K562 (cell line): ENCODE data around the gene DNASE1L1. TPM values are rescaled to one million over a fixed set of nuclear protein-coding genes. Genes with fewer than 3 reads are reported as not detected.

ENCODE experiments used
- ATAC-seq: fragments of 200-7000 bp; cut with Tn5 transposase; 3 replicates; pipeline ENCODE4 v1.9.1; 2020; ENCODE audit warnings: moderate library complexity
- BruUV-seq: library from RNA; stranded (reverse); fragments of 400-500 nt; replicated peaks from 2 replicates; lab custom pipeline; 2021; lab: Mats Ljungman, UMichigan
- CTCF ChIA-PET: fragments of 300-600 bp; formaldehyde crosslinking; extraction: SDS; loops from one replicate; lab custom pipeline; 2021; ENCODE audit warnings: low intra/inter-chr PET ratio; lab: Yijun Ruan, JAX
- POLR2A ChIA-PET: fragments of 300-600, 350-650 bp; sonication (Branson Sonifier 250); formaldehyde crosslinking; extraction: SDS; loops from one replicate; lab custom pipeline; 2021; ENCODE audit warnings: antibody characterized with exemption, inconsistent platforms; lab: Yijun Ruan, JAX
- DNase-seq, 4 experiments: peaks; one replicate each; pipeline versions ENCODE4 v3.0.0 to v3.0.0-alpha.2; 2011 to 2018; ENCODE audit warnings: low spot score in 3 of 4, mixed read lengths in 3 of 4; ENCODE audit errors: extremely low read depth in 1 of 4
- FAIRE-seq: peaks from 2 replicates; lab custom pipeline; 2011; peaks lifted over from hg19 to GRCh38; lab: Jason Lieb, UNC
- H2AFZ ChIP-seq: 2 replicates; pipeline ENCODE4 v1.6.0; 2011; ENCODE audit warnings: low read depth, low read length, control low read depth, inconsistent platforms
- H3K27ac ChIP-seq: fragments of 200-600 bp; 3 replicates; pipeline ENCODE4 v1.8.0; 2011; ENCODE audit warnings: low read depth, mild to moderate bottlenecking, control low read depth, inconsistent platforms, low read length, moderate library complexity, mixed read lengths; ENCODE audit errors: extremely low read depth
- H3K27me3 ChIP-seq, 2 experiments: fragments of 300-600 bp in 1 of 2; 2 replicates in 1 of 2; 3 replicates in 1 of 2; pipeline versions ENCODE4 v1.6.0 to v1.8.0; 2011; ENCODE audit warnings: inconsistent platforms in 2 of 2, low read length in 2 of 2, mild to moderate bottlenecking in 1 of 2, mixed read lengths in 1 of 2, moderate library complexity in 1 of 2; ENCODE audit not compliant: control insufficient read depth in 2 of 2, insufficient read depth in 2 of 2
- H3K36me3 ChIP-seq: fragments of 300-600 bp; 3 replicates; pipeline ENCODE4 v1.8.0; 2011; ENCODE audit warnings: mild to moderate bottlenecking, low read length, inconsistent platforms; ENCODE audit not compliant: control insufficient read depth, insufficient read depth
- H3K4me1 ChIP-seq, 2 experiments: fragments of 200-600 bp in 1 of 2; replicated peaks in 1 of 2; 2 replicates in 1 of 2; 3 replicates in 1 of 2; pipeline versions ENCODE4 v1.5.1 to v1.8.0; 2011; ENCODE audit warnings: inconsistent platforms in 2 of 2, low read length in 2 of 2, mild to moderate bottlenecking in 1 of 2, mixed read lengths in 1 of 2, moderate library complexity in 1 of 2; ENCODE audit not compliant: control insufficient read depth in 2 of 2, insufficient read depth in 2 of 2
- H3K4me2 ChIP-seq: 2 replicates; pipeline ENCODE4 v1.6.1; 2011; ENCODE audit warnings: low read length, control low read depth, inconsistent platforms, mixed read lengths; ENCODE audit not compliant: insufficient read depth
- H3K4me3 ChIP-seq: fragments of 200-600 bp; sonication (generic), shearing (Covaris generic); 2 replicates; pipeline ENCODE4 v1.5.1; 2016; ENCODE audit warnings: control low read depth, inconsistent platforms
- H3K79me2 ChIP-seq: fragments of 200-600 bp; 3 replicates; pipeline ENCODE4 v1.8.0; 2011; ENCODE audit warnings: low read length, inconsistent platforms; ENCODE audit not compliant: control insufficient read depth, insufficient read depth
- H3K9ac ChIP-seq, 2 experiments: 2 replicates each; pipeline versions ENCODE4 v1.6.0 to v1.6.1; 2011; ENCODE audit warnings: low read depth in 2 of 2, low read length in 2 of 2, control low read depth in 1 of 2, inconsistent platforms in 1 of 2, mild to moderate bottlenecking in 1 of 2, mixed read lengths in 1 of 2; ENCODE audit not compliant: insufficient read depth in 1 of 2
- H3K9me1 ChIP-seq: one replicate; pipeline ENCODE4 v1.6.0; 2011; ENCODE audit warnings: inconsistent platforms, mild to moderate bottlenecking, low read length, moderate library complexity; ENCODE audit not compliant: control insufficient read depth, insufficient read depth
- H3K9me3 ChIP-seq: replicated peaks from 2 replicates; pipeline ENCODE4 v1.5.1; 2011; ENCODE audit warnings: low read depth, low read length, inconsistent platforms; ENCODE audit not compliant: control insufficient read depth, insufficient read depth
- H4K20me1 ChIP-seq: replicated peaks from 2 replicates; pipeline ENCODE4 v1.6.1; 2011; ENCODE audit warnings: low read length, inconsistent platforms, mixed read lengths; ENCODE audit not compliant: control insufficient read depth, insufficient read depth
- DPF2 ChIP-seq: fragments of 450-650 bp; IDR thresholded peaks from 2 replicates; pipeline ENCODE4 v1.6.1; 2016
- FOXM1 ChIP-seq, 2 experiments: fragments of 450-650 bp in 1 of 2; sonication (generic) in 1 of 2; formaldehyde crosslinking in 1 of 2; IDR thresholded peaks; 2 replicates each; pipeline versions ENCODE4 v1.6.1 to v1.9.0; 2017 to 2022; ENCODE audit warnings: low read depth in 2 of 2, mild to moderate bottlenecking in 2 of 2, missing genetic modification reagents in 1 of 2, moderate library complexity in 1 of 2
- GTF3C2 ChIP-seq: IDR thresholded peaks from 3 replicates; pipeline ENCODE4 v1.6.1; 2011; ENCODE audit warnings: borderline replicate concordance, mild to moderate bottlenecking, moderate library complexity; ENCODE audit not compliant: insufficient read length; ENCODE audit errors: extremely low read depth
- HMG20B ChIP-seq: fragments of 250-450 bp; sonication (Bioruptor Pico); IDR thresholded peaks from 2 replicates; pipeline ENCODE4 v1.5.0; 2021; ENCODE audit warnings: mild to moderate bottlenecking
- HOXB6 ChIP-seq: fragments of 250-450 bp; sonication (Bioruptor Pico); IDR thresholded peaks from 2 replicates; pipeline ENCODE4 v1.5.1; 2022; ENCODE audit warnings: mild to moderate bottlenecking, borderline replicate concordance
- SIRT6 ChIP-seq: IDR thresholded peaks from one replicate; pipeline ENCODE4 v1.6.1; 2012; ENCODE audit warnings: low read depth, mild to moderate bottlenecking, control low read depth, inconsistent platforms, low read length, moderate library complexity
- SLC30A9 ChIP-seq: fragments of 250-450 bp; sonication (Bioruptor Pico); IDR thresholded peaks from 2 replicates; pipeline ENCODE4 v1.8.0; 2022; ENCODE audit warnings: mild to moderate bottlenecking, moderate library complexity
- TAF9B ChIP-seq: fragments of 450-650 bp; IDR thresholded peaks from 2 replicates; pipeline ENCODE4 v1.6.1; 2018; ENCODE audit warnings: mild to moderate bottlenecking; ENCODE audit not compliant: partially characterized antibody
- TFAM ChIP-seq: fragments of 250-450 bp; sonication (Bioruptor Pico); conservative IDR thresholded peaks from 2 replicates; pipeline ENCODE4 v1.5.0; 2021; ENCODE audit warnings: mild to moderate bottlenecking, moderate library complexity
- ZNF384 ChIP-seq: IDR thresholded peaks from 2 replicates; pipeline ENCODE4 v1.6.1; 2012; ENCODE audit warnings: low read depth, low read length, improper control_type of control experiment
- ZZZ3 ChIP-seq: fragments of 450-650 bp; IDR thresholded peaks from 2 replicates; pipeline ENCODE4 v1.6.1; 2016; ENCODE audit warnings: antibody characterized with exemption, mild to moderate bottlenecking, moderate library complexity
- WGBS: fragments of 100-300 bp; shearing (Covaris generic); methylation state at CpG from one replicate; pipeline ENCODE4 v1.1.6; 2016; ENCODE audit warnings: low coverage, mixed read lengths; ENCODE audit not compliant: insufficient coverage; ENCODE audit errors: missing lambda C conversion rate; 5-methylcytosine and 5-hydroxymethylcytosine counted together
- in situ Hi-C: fragments of 300-500 bp; cut with MboI; formaldehyde crosslinking; loops from 4 replicates; pipeline ENCODE4 v1.15.0; 2018; ENCODE audit warnings: inconsistent platforms, mixed read lengths
- intact Hi-C: fragments of 100-400 bp; cut with micrococcal nuclease; formaldehyde crosslinking; loops from 2 replicates; pipeline ENCODE4 v1.14.2; 2022
- polyA plus RNA-seq, 8 experiments: library from polyadenylated mRNA; depleted of rRNA in 4 of 8; stranded (reverse) in 5 of 8; unstranded in 3 of 8; fragments of >200 nt; fragmentation: Nextera tagmentation in 2 of 8; fragmentation: Illumina TruSeq in 1 of 8; extraction: Ambion mirVana in 2 of 8; extraction: Trizol in 1 of 8; gene quantifications; 2 replicates each; pipeline versions ENCODE4 v1.2.1 to v1.2.3, GENCODE V29; 2011 to 2014; ENCODE audit warnings: inconsistent platforms in 1 of 8, missing spikeins in 1 of 8
- total RNA-seq, 7 experiments: library from RNA; depleted of rRNA in 6 of 7; stranded (reverse); fragments of >200 nt in 6 of 7; fragmentation: Illumina TruSeq in 2 of 7; extraction: Trizol in 2 of 7; gene quantifications; 2 replicates each; pipeline versions ENCODE4 v1.2.1 to v1.2.3, GENCODE V29; 2011 to 2021; ENCODE audit warnings: low replicate concordance in 1 of 7
- TF ChIP-seq, protein P1 (sequence below): fragments of 450-650 bp; IDR thresholded peaks from 2 replicates; pipeline ENCODE4 v1.6.1; 2017; ENCODE audit warnings: antibody characterized with exemption, mild to moderate bottlenecking

Gene DNASE1L1
- total and polyA plus RNA-seq, 9 of the 15 experiments (the other 6 are each of a cell fraction or from before 2014, with no cell fraction given) = 0.73 to 12.6 (median 7.9) TPM

DNA sequence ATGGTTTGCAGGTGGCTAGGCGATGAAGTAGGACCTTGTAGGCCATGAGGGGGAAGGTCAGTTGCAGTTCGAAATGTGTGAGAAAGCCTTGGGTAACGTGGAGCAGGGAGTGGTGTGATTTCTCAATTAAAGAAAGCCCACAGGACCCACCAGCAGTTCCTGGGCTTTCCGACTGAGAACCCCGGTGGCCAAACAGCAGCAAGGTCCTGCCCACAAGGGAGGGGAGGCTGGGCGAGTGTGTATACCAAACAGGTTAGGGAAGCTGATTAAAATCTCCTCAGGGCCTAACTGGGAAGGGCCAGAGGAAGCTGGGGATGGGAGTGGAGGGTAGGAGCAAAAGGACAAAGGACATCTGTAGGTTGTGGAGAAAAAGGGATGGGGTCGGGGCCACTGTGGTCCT is 21.9 kb upstream of the DNASE1L1 start (continued):
- no peak for TF ChIP-seq ZNF384

DNA sequence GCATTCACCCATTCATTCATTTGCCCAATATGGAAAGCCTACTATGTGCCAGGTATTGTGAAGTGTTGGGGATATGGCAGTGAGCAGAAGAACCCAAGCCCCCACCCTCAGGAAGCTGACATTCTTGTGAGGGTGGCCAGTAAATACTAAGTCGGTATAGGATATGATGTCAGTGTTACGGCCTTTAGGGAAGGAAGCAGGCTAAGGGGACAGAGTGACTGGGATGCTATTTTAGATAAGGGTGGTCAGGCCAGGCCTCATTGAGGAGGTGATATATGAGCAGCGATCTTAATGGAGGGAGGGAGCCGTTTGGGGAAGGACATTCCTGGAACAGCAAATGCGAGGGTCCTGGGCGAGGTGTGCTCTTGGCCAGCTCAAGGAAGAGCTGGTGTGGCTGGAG is 21.4 kb upstream of the DNASE1L1 start:
- Histone ChIP-seq H3K4me2 (peak overlapping the region; percentile 80), H3K9me3 (no peaks in the 10 kb centered on the region), H3K9me1 (no peaks in the 10 kb centered on the region), H3K27me3 (no peaks in the 10 kb centered on the region), H3K4me3 (0 out of 2 replicates have a peak overlapping the region, but pooled peaks have one; percentile 18), H3K9ac (peak overlapping the region; percentile 61 to 84; a peak in 3 of 4 replicates), H3K79me2 (peaks cover 35% of the 10 kb centered on the region), H2AFZ (no peak overlapping the region), H3K4me1 (peaks cover 27 to 55% of the 10 kb centered on the region in 2 experiments; a peak in 4 of 5 replicates), H4K20me1 (no peaks in the 10 kb centered on the region), H3K27ac (peak overlapping the region; percentile 67), H3K36me3 (peaks cover 51% of the 10 kb centered on the region; the same call in 2 of the 3 replicates)
- 4% methylated on average over 6 of the region's 6 CpGs for WGBS
- DNase-seq (peak in 2 of 4 experiments; percentile 37 to 67), ATAC-seq (peak; percentile 40), FAIRE-seq (peak; percentile 80)
- intact Hi-C loops = loop anchor here (2.0 kb wide), 1 partner anchor 54 kb away; no protein-coding TSS in a partner anchor
- ChIA-PET POLR2A (interaction anchor here (0.6 to 1.4 kb wide), 4 partner anchors 10 to 31 kb away, joined by 3 to 6 read pairs (median 3); no protein-coding TSS in a partner anchor), CTCF (no interaction called here)
- in situ Hi-C loops = no loop called here
- no TSS peak for BruUV-seq
- TF ChIP-seq, protein P1, sequence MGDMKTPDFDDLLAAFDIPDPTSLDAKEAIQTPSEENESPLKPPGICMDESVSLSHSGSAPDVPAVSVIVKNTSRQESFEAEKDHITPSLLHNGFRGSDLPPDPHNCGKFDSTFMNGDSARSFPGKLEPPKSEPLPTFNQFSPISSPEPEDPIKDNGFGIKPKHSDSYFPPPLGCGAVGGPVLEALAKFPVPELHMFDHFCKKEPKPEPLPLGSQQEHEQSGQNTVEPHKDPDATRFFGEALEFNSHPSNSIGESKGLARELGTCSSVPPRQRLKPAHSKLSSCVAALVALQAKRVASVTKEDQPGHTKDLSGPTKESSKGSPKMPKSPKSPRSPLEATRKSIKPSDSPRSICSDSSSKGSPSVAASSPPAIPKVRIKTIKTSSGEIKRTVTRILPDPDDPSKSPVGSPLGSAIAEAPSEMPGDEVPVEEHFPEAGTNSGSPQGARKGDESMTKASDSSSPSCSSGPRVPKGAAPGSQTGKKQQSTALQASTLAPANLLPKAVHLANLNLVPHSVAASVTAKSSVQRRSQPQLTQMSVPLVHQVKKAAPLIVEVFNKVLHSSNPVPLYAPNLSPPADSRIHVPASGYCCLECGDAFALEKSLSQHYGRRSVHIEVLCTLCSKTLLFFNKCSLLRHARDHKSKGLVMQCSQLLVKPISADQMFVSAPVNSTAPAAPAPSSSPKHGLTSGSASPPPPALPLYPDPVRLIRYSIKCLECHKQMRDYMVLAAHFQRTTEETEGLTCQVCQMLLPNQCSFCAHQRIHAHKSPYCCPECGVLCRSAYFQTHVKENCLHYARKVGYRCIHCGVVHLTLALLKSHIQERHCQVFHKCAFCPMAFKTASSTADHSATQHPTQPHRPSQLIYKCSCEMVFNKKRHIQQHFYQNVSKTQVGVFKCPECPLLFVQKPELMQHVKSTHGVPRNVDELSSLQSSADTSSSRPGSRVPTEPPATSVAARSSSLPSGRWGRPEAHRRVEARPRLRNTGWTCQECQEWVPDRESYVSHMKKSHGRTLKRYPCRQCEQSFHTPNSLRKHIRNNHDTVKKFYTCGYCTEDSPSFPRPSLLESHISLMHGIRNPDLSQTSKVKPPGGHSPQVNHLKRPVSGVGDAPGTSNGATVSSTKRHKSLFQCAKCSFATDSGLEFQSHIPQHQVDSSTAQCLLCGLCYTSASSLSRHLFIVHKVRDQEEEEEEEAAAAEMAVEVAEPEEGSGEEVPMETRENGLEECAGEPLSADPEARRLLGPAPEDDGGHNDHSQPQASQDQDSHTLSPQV = 0 out of 2 replicates have a peak, but pooled peaks have one; percentile 29
- TF ChIP-seq SIRT6 (no peak), TAF9B (no peak), HOXB6 (no peak), ZZZ3 (no peak), GTF3C2 (no peak), TFAM (CRISPR knock-in tag) (no peak), SLC30A9 (CRISPR knock-in tag) (no peak), HMG20B (no peak), FOXM1 (IDR thresholded peaks at IDR 0.05; ENCODE audit: low read depth) (no peak), FOXM1 (CRISPR knock-in tag; IDR thresholded peaks at IDR 0.05; ENCODE audit: low read depth) (no peak), DPF2 (peak; percentile 60; the same call in 1 of the 2 replicates)
